ENCODE results near the gene CCDC71.
A peak's percentile ranks its signal among the peaks of the same experiment; 100 is the strongest.

CCDC71 gene

DNA sequence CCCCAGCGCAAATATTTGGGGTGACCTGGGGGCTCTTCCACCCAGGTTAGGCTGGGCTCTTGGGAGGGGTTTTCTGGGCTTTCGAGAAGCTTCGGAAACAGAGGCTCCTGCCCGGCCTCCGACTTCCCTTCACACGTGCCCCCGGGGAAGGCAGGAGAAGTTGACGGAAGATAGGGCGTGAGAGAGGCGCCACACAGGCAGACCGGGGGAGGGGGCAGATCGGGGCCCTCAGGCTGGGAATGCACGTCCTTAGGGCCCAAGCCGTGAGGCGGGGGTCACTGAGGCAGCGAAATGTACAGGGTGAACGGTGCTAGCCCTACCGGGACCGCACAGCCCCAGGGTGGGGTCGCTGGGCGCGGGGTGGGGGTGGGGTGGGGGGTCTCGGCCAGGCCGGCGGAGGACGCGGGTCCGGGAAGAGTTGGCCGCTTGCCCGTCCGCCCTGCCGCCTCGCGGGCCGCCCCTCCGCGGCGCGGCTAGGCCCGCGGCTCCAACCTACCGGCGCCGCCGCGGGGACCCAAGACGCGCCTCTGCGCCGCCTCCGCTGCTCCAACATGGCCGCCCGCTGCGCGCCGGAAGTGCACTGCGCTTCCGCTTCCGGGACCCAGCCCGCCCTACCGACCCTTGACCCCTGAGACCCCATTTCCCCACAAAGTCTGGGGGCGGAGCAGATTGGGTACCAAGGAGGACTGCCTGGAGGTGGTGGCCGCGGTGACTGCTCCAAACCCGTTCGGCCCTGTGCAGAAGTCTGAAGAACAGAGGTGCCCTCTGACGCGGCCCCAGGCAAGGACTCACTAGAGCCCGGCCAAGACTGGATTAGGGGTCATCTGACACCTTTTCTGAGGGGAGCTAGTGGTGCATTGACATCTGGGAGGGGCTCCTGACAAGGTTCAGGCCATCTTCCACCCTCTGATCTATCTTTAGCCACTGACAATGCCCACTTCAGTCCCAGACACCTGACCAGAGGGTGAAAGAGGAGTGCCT, at the start of gene CCDC71:
CCDC71 (minus strand) TSS at position 561 of the 981 bp plus-strand sequence. CDS start 2,123 bp downstream, outside the sequence.
- DNase-seq = peak; percentile 40

DNA sequence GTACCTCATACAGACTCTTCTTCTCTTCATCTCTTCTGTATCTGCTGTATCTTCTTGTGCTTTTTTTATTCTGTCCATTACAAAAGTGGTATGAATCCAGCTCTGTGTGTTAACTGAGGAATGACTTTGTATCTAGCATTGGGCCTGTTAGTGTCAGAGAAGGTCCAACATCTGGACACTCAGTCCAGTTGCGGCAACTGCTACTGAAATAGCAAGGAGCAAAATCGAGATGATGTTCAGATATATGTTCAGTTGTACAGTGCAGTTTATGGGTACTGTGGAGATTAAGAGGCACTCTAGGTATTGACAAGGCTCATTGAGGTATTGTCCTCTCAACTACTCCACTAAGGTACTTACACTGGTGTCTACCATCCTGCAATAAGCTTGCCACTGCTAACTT, 47.9 kb upstream of the CCDC71 start:
- no peak for DNase-seq

GRCh38 chr3:49213541-49213943, 47.4 kb upstream of the CCDC71 start:
- DNase-seq = no peak

GRCh38 chr3:49199900-49200281, 33.8 kb upstream of the CCDC71 start:
- DNase-seq = no peak

DNA sequence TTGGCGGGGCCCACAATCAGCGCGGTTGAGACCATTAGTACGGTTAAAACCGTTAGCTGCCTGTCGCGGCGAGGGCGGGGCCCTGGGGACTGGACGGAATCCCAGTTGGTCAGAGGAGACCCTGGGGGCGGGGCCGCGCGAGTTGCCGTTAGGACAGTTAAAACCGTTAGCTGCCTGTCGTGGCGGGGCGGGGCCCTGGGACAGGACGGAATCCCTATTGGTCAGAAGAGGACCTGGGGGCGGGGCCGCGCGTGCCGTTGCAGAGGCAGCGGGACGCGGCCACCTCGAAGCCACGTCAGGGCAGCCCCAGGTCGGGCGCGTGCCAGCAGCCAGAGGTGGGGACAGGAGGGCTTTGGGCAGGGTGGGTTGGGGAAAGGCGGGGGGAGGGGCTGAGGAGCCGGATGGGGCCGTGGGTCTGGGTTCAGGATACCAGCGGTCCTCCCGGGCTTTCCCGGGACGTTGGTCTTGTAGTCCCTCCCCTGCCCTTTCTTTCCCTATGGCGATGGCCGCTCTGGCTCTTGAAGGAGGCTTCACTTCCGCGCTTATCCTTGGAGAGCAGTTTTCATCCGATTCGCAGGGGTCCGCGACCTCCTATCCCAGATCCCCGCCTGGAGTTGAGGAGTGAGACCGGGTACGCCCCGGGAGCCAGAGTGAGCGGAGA, 33.2 kb upstream of the CCDC71 start:
- no peak for DNase-seq

DNA sequence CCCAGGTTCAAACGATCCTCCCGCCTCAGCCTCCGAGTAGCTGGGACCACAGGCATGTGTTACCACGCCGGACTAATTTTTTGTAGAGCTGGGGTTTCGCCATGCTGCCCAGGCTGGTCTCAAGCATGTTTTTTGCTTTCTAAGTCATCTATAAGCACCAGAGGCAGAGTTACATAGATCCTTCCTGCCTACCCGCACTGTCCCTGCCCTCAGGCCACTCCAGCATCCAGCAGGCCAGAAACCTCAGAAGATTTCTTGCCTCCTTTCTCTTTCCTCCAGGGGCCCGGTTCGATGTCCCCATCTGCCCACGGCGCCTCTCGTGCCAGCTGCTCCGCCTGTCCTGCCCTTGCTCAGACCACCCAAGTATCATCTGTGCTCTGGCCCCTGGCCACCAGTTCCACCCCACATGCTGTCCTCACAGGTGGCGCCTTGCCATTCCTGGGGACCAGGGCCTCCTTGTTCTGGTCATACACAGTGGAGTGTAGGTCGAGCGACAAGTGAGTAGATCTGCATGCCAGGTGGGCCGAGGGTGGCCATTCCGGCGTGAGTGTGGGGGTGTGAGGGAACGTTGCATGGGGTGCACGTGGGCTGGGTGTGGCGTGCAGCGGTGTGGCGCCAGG, 32.6 kb upstream of the CCDC71 start:
- DNase-seq = no peak

GRCh38 chr3:49198161-49198560, 32.0 kb upstream of the CCDC71 start:
- no peak for DNase-seq

- no peak for DNase-seq
These were observed 25.6 kb upstream of the CCDC71 start for GRCh38 chr3:49191741-49192140.

DNA sequence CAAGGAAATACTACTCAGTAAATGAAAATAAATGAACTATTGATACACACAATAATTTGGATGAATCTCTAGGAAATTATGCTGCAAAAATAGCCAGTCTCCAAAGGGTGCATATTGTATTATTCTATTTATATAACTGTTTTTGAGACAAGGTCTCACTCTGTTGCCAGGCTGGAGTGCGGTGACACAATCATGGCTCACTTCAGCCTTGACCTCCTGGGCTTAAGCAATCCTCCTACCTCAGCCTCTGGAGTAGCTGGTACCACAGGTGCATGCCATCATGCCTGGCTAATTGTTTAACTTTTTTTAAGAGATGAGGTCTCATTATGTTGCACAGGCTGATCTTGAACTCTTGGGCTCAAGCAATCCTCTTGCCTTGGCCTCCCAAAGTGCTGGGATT, 17.7 kb upstream of the CCDC71 start:
- no peak for DNase-seq

- DNase-seq = no peak
These were observed 16.6 kb upstream of the CCDC71 start for GRCh38 chr3:49182682-49183081.

- DNase-seq = no peak
These were observed 15.2 kb upstream of the CCDC71 start for GRCh38 chr3:49181351-49181750.

DNA sequence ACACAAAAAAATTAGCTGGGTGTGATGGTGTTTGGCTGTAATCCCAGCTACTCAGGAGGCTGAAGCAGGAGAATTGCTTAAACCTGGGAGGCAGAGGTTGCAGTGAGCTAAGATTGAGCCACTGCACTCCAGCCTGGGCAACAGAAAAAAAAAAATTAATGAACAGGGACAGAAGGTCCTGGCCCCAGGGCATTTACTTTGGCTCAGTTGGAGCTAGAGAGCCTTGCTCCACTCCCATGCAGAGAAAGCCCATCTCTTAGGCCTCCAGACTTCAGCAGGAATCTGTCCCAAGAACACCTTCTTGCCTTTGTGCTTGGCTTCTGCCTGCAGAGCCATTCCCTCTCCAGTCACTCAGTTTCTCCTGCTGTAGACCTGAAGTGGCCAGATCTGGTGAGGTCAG, 14.0 kb upstream of the CCDC71 start:
- no peak for DNase-seq

DNA sequence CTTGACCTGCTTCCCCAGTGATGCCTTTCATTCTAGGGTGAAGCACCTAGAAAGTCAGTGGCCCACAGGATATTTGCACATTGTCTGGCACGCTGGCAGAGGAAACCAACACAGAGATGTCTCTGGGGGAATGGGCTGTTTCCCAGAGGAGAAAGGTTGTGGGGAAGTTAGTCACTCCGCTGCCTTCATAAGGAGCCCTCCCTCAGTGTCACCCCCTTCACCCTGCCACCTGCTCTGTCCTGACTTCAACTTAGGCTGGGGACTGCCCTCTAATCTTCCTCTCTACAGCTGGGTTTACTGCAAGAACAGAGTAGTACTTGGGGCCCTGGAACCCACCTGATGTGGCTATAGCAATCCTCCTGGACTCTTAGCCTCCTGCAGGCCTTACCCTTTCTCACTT, 10.9 kb upstream of the CCDC71 start:
- DNase-seq = no peak

GRCh38 chr3:49175530-49175929, 9.4 kb upstream of the CCDC71 start:
- DNase-seq = no peak

DNA sequence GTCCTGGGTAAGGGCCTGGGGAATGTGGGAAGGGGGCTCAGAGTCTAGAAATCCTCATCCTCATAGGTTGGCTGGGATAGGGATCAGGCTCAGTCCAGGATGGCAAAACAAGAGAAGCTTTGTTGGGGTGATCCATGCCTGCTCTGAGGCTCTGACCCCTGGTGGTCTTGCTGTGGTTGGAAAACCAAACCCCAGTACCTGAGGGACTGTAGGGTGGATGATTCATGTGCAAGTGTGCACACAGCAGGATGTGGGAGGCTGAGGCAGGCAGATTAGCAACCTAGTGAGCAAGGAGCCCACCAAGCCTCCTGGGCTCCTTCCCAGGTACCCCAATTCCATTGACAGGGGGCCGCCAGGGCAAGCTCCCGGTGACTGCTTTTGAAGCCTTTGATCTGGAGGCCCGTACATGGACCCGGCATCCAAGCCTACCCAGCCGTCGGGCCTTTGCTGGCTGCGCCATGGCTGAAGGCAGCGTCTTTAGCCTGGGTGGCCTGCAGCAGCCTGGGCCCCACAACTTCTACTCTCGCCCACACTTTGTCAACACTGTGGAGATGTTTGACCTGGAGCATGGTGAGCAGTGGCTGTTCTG, 8.4 kb upstream of the CCDC71 start:
- DNase-seq = no peak

DNA sequence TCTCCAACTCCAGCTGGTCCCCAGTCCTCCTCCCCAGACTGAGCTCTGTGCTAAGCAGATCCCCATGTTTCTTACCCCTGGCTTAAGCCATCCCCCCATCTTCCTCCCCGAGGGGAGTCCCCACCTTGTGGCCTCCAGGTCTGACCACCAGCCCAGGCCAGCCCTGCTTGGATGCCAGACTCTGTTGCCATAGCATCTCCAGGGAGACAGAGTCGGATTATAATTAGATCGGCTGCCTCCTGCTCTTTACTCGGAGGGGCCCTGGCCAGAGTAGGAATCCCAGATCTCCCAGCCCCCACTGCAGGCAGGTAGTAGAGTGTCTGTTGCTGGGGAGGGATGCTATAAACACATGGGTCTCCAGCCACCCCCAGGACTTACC, 7.7 kb upstream of the CCDC71 start:
- DNase-seq = peak; percentile 20

DNA sequence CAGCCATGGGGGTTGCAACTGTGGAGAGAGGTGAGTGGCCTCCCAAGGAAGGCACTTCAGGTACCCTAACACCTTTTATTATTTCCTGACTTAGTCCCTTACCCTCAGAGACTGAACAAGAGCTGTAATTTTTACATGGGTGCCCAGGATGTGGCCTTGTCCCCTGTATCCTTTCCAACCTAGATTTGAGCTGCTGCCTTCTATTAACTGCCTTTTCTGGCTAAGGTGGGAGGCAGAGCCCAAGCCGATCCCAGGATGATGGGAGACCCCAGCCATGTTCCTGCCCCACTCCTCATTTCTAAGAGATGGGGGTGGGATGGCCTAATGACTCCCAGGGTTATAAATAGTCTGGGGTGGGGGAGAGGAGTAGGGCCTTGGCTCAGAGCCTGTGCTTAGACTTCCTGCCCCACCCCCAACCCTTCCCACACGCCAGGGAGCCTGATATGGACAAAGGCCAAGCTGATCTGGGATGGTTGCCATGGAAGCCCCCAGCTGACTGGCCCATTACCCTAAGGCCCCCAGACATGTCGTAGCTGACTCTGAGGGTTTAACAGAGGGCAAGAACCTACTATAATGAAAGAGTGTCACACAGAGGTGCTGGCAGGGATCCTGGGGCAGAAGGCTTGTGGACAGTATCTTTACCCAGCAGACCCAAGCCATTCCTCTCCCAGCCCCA, 7.1 kb upstream of the CCDC71 start:
- DNase-seq = peak; percentile 81

- DNase-seq = no peak
These were observed 6.5 kb upstream of the CCDC71 start for GRCh38 chr3:49172551-49173041.

- DNase-seq = no peak
These were observed 5.8 kb upstream of the CCDC71 start for GRCh38 chr3:49171775-49172500.

DNA sequence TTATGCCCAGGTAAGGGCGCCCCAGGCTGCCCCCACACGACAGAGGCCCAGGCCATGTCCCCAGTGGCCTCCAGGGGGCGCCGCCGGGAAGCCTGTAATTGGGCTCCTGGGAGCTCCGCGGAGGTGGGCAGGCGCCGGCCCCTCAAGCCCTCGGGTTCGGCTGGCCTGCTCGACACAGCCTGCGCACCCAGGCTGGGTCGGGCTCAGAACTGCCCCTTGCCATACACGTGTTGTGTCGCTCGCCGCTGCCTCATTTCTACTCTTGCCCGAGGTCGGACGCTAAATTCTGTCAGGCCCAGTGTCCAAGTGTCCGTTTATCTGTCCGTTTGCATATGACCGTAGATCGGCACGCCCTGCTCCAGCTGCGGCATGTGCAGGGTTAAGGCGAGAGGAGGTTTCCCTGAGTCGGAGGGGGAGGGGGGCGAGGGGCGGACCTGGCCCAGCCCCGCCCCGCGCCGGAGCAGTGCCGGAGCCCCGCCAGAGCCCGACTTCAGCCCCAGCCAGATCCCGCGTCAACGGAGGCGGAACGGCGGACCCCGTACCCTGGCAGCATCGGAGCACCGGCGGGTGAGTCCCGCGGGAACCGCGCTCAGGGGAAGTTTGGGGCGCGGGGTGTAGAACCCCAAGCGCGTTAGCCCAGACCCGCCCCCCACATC, 5.1 kb upstream of the CCDC71 start, which contains the start of gene KLHDC8B:
KLHDC8B (plus strand) TSS at position 480 of the 656 bp plus-strand sequence. CDS start 1,172 bp downstream, outside the sequence.
- DNase-seq = peak; percentile 61

GRCh38 chr3:49170744-49171118, 4.6 kb upstream of the CCDC71 start:
- no peak for DNase-seq
